GM18868 (cell line): ENCODE measurements around the gene ABCA2.
"Not testable (repeated sequence)": the region's sequence is repeated elsewhere in the genome, so short reads cannot be mapped to it uniquely, and the experiment has no call there.

ENCODE experiments used
- ATAC-seq: cut with Tn5 transposase; IDR thresholded peaks from one replicate; pipeline ENCODE4 v1.9.1; 2021; ENCODE audit warnings: mild to moderate bottlenecking, moderate library complexity; ENCODE audit not compliant: unreplicated experiment

ABCA2 gene

GRCh38 chr9:137064027-137064879, 36.2 kb upstream of the ABCA2 start:
- ATAC-seq, result no peak

GRCh38 chr9:137063311-137064026, 35.4 kb upstream of the ABCA2 start:
- no peak for ATAC-seq

- not testable (repeated sequence) for ATAC-seq
These were observed 34.8 kb upstream of the ABCA2 start for GRCh38 chr9:137062798-137063197.

GRCh38 chr9:137062384-137062783, 34.3 kb upstream of the ABCA2 start:
- no peak for ATAC-seq

GRCh38 chr9:137058521-137059234, 30.6 kb upstream of the ABCA2 start:
- ATAC-seq, result no peak

GRCh38 chr9:137057545-137057944, 29.5 kb upstream of the ABCA2 start:
- ATAC-seq, result no peak

- no peak for ATAC-seq
These were observed 28.8 kb upstream of the ABCA2 start for GRCh38 chr9:137056739-137057415.

DNA sequence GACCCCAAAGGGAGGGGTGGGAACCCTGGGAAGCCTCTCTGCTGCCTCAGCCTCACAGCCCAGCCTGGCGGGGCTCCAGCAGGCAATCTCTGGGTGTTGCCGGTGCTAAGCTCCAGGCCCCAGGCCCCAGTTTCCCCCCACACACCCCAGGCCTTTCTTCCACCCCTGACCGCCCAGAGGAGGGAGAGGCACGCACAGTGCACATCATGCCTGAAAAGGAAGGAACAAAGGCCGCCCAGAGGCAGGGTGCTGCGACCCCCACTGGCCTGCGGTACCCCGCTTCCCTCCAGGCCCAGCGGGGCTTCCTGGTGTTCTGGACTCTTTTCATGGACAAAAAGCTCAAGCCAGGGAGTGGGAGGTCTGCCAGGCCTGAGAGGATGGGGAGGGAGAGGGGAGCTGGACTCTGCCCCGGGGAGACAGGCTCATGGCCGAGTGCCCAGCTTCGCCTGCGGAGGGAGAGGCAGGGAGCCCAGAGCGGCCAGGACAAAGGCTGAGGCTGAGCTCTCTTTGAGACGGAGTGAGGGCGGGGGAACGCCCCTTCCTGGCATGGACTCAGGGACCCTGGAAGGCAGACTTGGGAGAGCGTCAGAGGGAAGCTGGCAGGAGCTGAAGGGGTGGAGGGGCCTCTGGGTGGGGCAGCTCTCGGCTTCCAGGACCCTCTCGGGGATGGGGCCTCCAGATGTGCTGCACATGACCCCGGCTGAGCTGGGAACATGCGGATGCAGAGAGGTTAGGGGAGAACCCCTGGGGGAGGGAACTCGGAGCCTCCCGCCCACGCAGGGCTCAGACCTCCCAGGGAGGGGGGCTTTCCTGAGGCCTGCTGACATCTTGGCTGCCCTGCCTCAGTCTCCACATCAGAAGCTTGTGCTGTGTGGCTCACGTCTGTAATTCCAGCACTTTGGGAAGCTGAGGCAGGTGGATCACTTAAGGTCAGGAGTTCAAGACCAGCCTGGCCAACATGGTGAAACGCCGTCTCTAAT, 27.6 kb upstream of the ABCA2 start:
- no peak for ATAC-seq

DNA sequence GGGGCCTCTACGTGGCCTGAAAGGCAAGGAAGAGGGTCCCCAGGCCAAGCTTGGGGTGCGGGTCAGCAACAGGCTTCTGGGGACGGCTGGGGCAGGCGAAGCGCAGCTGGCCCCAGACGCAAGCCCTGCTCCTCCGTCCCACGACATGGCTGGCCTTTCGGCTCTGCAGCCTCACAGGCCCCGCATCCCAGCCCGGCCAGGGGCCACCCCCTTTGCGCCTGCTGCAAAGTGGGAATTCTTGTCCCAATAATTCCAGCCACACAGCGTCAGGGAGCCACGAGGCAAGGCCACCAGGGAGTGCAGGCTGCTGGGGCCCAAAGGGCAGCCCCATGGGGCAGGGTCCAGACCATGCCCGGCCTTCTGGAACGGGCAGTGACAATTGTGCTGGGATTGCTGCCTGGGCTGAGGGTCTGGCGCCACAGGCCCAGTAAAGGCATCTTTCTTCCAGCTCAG, 26.9 kb upstream of the ABCA2 start:
- no peak for ATAC-seq

- ATAC-seq, result no peak
These were observed 26.2 kb upstream of the ABCA2 start, which contains the start of gene ENTPD2 for GRCh38 chr9:137053944-137054931. ENTPD2 (minus strand) TSS chr9:137054061; CDS start chr9:137053997, 64 bp downstream.

GRCh38 chr9:137052998-137053943, 25.2 kb upstream of the ABCA2 start:
- no peak for ATAC-seq

GRCh38 chr9:137052293-137052692, 24.3 kb upstream of the ABCA2 start:
- no peak for ATAC-seq

DNA sequence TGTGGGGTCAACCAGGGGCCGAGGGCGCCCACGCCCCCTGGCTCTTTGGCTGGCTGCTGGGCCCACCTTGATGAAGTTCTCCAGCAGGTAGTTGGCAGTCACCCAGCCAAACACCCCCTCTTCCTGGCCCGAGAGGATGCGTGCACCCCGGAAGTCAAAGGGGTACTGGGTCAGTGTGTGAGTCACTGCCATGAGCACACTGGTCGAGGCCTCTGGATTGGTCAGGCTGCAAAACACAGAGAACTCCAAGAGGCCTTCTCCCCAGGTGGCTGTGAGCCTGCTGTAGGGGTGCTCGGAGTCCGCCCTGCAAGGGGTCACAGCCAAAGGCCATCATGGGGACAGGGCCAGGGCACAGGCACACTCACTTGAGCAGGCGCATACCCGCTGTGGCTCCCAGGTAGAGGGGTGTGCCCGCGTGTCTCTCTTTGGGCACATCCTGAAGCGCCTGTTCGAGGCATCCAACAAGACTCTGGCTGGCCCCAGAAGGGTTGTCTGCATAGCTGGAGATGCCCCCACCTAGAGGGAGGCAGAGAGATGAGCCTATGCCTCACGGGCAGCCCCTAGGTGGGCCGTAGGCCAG, 23.2 kb upstream of the ABCA2 start:
- ATAC-seq, result no peak

DNA sequence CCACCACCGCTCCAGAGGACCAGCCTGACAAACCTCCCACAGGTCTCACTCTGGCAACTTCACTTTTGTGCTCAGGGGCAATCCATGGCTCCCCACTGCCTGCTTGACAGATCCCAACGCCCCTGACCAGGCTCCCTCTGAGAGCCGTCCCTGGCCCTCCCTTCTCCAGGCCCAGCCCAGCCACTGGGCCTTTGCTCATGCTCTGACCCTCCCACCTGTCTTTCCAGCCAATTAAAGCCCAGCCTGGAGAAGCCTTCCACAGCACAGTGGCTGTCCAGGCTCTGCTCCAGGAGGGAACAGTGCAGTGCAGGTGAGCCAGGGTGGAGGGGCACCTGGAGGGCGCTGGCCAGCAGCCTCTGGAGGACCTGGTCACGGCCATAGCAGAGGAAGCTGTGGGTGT, 22.5 kb upstream of the ABCA2 start:
- ATAC-seq, result no peak

DNA sequence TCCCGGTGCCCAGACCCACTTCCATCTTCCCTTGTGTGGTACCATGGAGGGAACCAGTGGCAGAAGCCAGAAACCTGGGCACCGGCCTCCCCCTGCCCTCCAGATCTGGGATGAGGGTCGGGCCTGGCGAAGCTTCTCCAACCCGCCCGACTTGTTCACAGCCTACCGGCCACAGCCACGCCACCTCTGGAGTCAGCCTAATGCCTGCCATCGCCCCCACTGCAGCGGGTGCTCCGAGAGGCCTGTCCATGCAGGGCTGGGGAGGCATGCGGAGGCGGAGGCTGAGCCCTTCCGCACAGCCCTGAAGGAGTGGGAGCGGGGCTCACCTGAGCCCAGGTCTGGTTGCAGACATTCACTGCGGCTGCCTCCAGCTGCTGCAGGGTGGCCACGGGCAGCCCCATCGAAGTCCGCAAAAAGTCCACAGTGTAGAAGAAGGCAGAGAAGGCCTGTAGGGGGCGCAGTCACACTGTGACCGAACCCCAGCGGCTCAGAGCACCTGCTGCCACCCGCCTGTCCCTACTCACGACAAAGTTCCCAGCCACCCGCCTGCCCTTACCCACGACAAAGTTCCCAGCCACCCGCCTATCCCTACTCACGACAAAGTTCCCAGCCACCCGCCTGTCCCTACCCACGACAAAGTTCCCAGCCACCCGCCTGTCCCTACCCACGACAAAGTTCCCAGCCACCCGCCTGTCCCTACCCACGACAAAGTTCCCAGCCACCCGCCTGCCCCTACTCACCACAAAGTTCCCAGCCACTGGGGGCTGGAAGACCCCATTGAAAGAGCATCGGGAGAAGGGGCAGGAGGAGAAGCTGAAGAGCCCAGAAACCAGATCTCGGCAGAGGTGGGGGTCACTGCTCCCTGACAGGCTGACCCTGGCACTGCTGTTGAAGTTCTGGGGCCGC, 21.8 kb upstream of the ABCA2 start:
- ATAC-seq, result no peak
